ENCODE measurements around the gene RGS9BP. TPM values are rescaled to one million over a fixed set of nuclear protein-coding genes. Genes with fewer than 3 reads are reported as not detected.
"Not testable (repeated sequence)": the region's sequence is repeated elsewhere in the genome, so short reads cannot be mapped to it uniquely, and the experiment has no call there.

The RGS9BP gene
- total RNA-seq, 1 donor from 2014 or later = 0.79 TPM

DNA sequence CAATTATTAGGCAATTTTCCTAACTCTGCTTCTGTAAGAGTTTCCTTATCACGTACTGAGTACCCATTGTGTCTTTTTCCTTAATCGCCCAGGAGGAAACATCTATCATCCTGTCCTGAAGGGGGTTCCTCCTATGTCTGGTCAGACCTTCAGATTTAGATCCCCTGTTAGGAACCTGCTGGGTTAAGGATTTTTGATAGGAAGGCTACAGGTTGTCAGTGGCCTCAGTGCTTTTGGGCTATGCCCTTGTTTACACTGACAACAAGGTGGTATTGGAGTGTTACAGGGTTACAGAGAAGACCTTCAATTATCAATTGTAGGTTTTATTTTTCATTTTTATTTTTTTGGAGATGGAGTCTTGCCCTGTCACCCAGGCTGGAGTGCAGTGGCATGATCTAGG is 19.2 kb downstream of the RGS9BP start:
- peak in 1 of 2 donors; percentile 20 for DNase-seq (ENCODE audit: low read depth in 2 of 2)

DNA sequence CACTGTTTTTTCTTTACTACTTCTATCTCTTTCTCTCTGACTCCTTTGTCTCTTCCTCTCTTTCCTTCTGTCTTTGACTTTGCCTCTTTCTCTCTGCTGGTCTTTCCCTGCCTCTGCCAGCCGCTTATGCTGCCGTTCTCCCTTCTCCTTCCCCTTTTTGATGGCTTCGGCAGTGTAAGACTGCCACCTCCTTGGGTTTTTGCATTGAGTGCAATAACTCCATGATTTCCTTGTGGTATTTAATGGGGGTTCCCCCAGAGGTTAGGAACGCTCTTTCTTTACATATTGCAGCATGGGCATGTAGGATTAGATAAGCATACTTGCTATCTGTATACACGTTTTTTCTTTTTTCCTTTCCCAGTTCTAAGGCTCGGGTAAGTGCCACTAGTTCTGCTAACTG is 19.9 kb downstream of the RGS9BP start:
- not testable (repeated sequence) for DNase-seq (ENCODE audit: low read depth in 2 of 2)

DNA sequence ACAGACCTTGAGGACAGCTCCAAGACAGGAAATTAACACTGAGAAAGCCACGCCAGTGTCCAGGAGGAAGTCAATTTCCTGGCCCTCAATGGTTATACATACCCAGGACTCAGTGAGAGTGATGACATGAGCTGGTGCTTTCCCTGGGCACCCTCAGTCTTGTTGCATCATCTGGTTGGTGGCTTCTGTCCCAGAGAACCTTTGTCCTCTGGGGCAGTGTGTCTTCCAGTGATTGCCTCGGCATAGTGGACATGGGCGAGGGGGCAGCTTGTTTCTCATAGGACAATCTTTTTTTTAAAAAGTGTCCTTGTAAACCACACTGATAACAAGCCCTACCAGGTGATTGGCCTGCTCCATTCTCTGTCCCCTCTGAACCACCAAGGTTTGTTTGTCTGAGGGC is 21.1 kb downstream of the RGS9BP start:
- DNase-seq (ENCODE audit: low read depth in 2 of 2) = peak in 1 of 2 donors; percentile 34

DNA sequence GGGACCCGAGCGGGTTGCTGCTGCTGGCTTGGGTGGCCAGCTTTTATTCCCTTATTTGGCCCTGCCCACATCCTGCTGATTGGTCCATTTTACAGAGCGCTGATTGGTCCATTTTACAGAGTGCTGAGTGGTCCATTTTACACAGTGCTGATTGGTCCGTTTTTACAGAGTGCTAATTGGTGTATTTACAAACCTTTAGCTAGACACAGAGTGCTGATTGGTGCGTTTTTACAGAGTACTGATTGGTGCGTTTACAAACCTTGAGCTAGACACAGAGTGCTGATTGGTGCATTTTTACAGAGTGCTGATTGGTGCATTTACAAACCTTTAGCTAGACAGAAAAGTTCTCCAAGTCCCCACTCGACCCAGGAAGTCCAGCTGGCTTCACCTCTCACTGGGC is 24.5 kb downstream of the RGS9BP start:
- not testable (repeated sequence) for DNase-seq (ENCODE audit: low read depth in 2 of 2)

- no peak for DNase-seq (ENCODE audit: low read depth in 2 of 2)
Measured at GRCh38 chr19:32702010-32702409, 26.4 kb downstream of the RGS9BP start.

DNA sequence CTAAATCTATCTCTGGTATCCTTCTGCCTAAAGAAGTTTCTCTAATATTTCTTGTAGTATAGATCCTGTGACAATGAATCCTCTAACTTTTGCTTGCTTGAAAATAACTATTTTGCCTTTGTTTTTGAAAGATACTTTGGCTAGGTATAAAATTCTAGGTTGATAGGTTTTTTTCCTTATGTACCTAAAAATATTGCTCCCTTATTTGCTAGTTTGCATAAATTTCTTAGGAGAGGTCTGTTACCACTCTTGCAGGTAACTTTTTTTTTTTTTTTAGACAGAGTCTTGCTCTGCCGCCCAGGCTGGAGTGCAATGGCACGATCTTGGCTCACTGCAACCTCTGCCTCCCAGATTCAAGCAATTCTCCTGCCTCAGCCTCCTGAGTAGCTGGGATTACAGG is 28.4 kb downstream of the RGS9BP start:
- not testable (repeated sequence) for DNase-seq (ENCODE audit: low read depth in 2 of 2)

GRCh38 chr19:32708457-32708856 is 32.8 kb downstream of the RGS9BP start:
- DNase-seq (ENCODE audit: low read depth in 2 of 2) = no peak

GRCh38 chr19:32709032-32709431 is 33.4 kb downstream of the RGS9BP start:
- DNase-seq (ENCODE audit: low read depth in 2 of 2) = no peak

DNA sequence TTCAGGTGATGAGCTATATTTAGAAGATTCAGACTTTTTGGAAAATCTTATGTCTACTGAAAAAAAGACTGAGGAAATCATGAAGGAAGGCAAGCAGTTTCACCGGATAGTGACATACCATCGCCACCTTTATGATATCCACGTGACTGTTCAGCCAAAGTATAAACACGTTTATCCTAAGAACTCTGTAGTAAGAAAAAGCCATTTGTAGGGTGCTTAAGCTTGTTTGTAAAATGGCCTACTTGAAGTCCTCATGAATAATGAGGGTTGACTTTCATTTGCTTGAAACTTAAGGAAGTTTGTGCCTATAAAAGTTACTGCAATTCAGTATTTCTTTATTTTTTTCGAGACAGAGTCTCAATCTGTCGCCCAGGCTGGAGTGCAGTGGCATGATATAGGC is 36.1 kb downstream of the RGS9BP start:
- DNase-seq (ENCODE audit: low read depth in 2 of 2) = no peak

DNA sequence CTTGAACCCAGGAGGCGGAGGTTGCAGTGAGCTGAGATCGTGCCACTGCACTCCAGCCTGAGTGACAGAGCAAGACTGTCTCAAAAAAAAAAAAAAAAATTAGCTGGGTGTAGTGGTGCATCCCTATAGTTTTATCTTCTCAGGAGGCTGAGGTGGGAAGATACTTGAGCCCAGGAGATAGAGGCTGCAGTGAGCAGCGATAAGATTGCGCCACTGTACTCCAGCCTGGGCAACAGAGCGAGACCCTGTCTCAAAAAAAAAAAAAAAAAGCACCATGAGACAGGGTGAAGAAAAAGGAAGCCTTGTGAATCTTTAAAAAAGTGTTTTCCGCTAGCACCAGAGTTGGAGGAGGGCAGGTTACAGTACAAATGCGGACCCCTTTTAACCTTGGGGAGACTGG is 40.6 kb downstream of the RGS9BP start:
- not testable (repeated sequence) for DNase-seq (ENCODE audit: low read depth in 2 of 2)

DNA sequence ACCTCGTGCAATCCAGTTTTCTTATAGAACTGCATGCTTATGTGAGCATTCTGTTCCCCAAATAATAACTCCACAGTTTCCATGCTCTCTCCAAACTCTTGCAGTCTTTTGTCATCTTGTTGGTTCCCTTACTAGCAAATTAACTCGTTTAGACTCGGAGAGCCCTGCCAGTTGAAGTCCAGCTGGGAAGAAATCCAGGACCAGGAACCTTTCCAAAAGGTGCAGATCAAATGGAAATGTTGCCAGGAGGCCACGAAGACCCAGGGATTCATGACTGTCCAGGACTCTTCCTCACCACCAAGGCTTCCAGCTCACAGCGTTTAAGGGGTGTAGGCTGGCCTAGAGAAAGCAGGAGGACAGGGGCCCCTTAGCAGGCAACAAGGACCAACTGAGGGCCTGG is 41.8 kb downstream of the RGS9BP start:
- no peak for DNase-seq (ENCODE audit: low read depth in 2 of 2)

GRCh38 chr19:32718286-32718685 is 42.6 kb downstream of the RGS9BP start:
- no peak for DNase-seq (ENCODE audit: low read depth in 2 of 2)

- no peak for DNase-seq (ENCODE audit: low read depth in 2 of 2)
Measured at GRCh38 chr19:32719611-32720059, 44.0 kb downstream of the RGS9BP start, which contains the start of gene TDRD12. Gene TDRD12, plus strand, starts transcription at chr19:32719767. Its CDS starts 306 bp downstream, at chr19:32720073.

DNA sequence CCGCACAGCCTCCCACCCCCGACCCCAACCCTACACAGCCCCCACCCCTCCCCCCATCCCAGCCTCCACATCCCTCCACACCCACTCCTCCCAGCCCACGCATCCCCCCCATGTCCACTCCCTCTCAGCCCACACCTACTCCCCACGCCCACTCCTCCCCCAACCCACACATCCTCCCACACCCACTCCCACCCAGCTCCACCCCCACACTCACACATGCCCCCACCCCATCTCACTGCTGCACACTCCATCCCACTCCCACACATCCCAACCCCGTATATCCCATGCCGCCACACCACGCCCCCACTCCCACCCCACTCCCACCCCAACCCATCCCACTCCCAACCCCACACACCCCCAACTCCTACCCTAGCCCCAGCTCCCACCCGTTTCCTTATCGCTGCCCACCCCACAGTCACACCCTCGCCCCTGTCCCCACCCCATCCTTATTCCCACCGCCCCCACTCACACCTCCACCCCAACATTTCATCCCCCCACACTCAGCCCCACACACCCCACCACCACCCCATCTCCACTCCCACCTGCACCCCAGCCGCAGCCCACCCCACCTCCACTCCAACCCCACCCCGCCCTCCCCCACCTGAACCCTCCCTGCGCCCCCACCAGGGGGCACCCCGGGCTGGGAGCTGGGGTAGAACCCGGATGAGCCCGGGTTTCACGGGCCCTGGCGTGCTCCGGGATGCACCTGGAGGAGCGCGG is 44.7 kb downstream of the RGS9BP start:
- DNase-seq (ENCODE audit: low read depth in 2 of 2) = no peak

DNA sequence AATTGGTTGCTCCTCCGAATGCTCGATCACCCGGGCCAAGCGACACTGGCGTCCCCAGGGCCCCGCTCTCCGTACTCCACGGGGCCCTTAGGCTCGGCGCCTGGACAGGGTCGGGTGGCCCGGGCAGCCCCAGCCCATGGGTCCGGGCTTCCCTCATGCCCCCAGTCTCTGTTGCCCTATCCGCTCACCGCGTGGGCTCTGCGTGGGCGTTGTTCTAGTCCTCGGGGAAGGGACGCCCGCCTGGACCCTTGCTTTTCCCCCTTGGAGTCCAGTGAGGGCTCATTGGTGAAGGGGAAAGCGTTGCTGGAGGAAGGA is 45.2 kb downstream of the RGS9BP start:
- DNase-seq (ENCODE audit: low read depth in 2 of 2) = no peak

Other genes starting within 250 kb of the RGS9BP start
- 70.6 and 76.6 TPM in 2 replicates for gene PDCD5, start 94.7 kb upstream of the RGS9BP start, total RNA-seq
- gene ANKRD27, start 668 bp upstream of the RGS9BP start, total RNA-seq = 20.5 and 31.9 TPM in 2 replicates
- gene NUDT19, start 16.0 kb downstream of the RGS9BP start, total RNA-seq = 8.5 and 11.3 TPM in 2 replicates
- 0.40 and 1.5 TPM in 2 replicates for gene TDRD12, start 43.9 kb downstream of the RGS9BP start, total RNA-seq
- gene SLC7A9, start 193.9 kb downstream of the RGS9BP start, total RNA-seq = 0.20 TPM in 1 of 2 replicates, not detected in the other

All from lung microvascular endothelial cell (primary cell).